C4-2B (cell line): ENCODE measurements around the gene CDH15.

Experiments
- ZFX ChIP-seq: fragments of 450-650 bp; IDR thresholded peaks from 2 replicates; pipeline ENCODE4 v1.6.1; 2017
- TF ChIP-seq, protein P1 (sequence below): fragments of 450-650 bp; conservative IDR thresholded peaks from 2 replicates; pipeline ENCODE4 v1.5.1; 2017; ENCODE audit warnings: mild to moderate bottlenecking

DNA sequence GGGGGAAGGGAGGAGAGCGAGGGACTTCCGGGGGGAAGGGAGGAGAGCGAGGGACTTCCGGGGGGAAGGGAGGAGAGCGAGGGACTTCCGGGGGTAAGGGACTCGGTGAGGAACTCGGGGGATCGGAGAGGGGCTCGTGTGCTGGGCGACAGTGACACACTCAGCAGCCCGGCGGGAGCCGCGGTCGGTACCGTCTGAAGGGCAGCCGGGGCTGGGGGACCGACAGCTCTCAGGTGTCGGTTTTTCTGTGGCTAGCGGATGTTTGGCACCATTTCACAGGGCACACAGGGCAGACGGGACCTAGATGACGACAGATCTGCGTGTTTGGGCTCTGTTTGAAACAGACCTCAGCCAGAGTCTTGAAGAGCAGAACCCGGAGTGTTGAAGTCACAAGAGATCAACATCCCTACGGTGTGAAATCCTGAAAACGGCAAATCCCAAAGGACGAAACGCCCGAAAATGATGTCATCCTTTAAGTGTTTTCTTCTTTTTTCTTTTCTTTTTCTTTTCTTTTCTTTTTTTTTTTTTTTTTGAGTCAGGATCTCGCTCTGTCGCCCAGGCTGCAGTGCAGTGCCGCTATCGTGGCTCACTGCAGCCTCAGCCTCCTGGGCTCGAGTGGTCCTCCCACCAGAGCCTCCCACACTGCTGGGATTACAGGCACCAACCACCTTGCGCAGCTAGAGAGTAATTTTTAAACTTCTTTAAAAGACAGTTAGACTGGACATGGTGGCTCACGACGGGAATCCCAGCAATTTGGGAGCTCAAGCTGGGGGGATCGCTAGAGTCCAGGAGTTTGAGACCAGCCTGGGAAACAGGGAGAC lies 69.8 kb downstream of the CDH15 start:
- TF ChIP-seq, protein P1, sequence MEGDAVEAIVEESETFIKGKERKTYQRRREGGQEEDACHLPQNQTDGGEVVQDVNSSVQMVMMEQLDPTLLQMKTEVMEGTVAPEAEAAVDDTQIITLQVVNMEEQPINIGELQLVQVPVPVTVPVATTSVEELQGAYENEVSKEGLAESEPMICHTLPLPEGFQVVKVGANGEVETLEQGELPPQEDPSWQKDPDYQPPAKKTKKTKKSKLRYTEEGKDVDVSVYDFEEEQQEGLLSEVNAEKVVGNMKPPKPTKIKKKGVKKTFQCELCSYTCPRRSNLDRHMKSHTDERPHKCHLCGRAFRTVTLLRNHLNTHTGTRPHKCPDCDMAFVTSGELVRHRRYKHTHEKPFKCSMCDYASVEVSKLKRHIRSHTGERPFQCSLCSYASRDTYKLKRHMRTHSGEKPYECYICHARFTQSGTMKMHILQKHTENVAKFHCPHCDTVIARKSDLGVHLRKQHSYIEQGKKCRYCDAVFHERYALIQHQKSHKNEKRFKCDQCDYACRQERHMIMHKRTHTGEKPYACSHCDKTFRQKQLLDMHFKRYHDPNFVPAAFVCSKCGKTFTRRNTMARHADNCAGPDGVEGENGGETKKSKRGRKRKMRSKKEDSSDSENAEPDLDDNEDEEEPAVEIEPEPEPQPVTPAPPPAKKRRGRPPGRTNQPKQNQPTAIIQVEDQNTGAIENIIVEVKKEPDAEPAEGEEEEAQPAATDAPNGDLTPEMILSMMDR = no peak
- TF ChIP-seq ZFX = no peak
